Breast epithelium (tissue), 4 donors: Measurements from ENCODE around the gene NKD2. TPM values are rescaled to one million over a fixed set of nuclear protein-coding genes. Genes with fewer than 3 reads are reported as not detected.

ENCODE experiments used
- DNase-seq, 2 donors: peaks; one replicate each; pipeline ENCODE4 v3.0.0-alpha.2; 2019; ENCODE audit warnings: low spot score in 2 of 2
- H3K27ac ChIP-seq, 2 donors: fragments of 200-600 bp; sonication (generic) in 1 of 2; one replicate each; pipeline ENCODE4 v1.5.1; 2016 to 2019; ENCODE audit warnings: mild to moderate bottlenecking in 1 of 2
- H3K27me3 ChIP-seq, 2 donors: fragments of 200-600 bp; sonication (generic) in 1 of 2; one replicate each; pipeline versions ENCODE4 v1.5.1 to v1.6.0; 2017 to 2019; ENCODE audit warnings: control low read depth in 1 of 2, mild to moderate bottlenecking in 1 of 2
- H3K36me3 ChIP-seq: fragments of 200-600 bp; one replicate; pipeline ENCODE4 v1.5.1; 2019
- H3K4me1 ChIP-seq, 2 donors: fragments of 200-600 bp; sonication (generic); one replicate each; pipeline ENCODE4 v1.5.1; 2016 to 2019; ENCODE audit warnings: control low read depth in 1 of 2
- H3K4me3 ChIP-seq, 3 donors: fragments of 200-600 bp; sonication (generic); 1 replicate in 2 of 3; 2 replicates in 1 of 3; pipeline ENCODE4 v1.5.1; 2016 to 2019; ENCODE audit warnings: mild to moderate bottlenecking in 3 of 3, moderate library complexity in 2 of 3
- H3K9me3 ChIP-seq, 2 donors: fragments of 200-600 bp; sonication (generic) in 1 of 2; one replicate each; pipeline ENCODE4 v1.5.1; 2016 to 2019; ENCODE audit warnings: control low read depth in 1 of 2
- CTCF ChIP-seq, 3 donors: fragments of 450-650 bp; IDR thresholded peaks; one replicate each; pipeline ENCODE4 v1.5.1; 2016 to 2017; ENCODE audit warnings: antibody characterized with exemption in 3 of 3, mild to moderate bottlenecking in 3 of 3, moderate library complexity in 3 of 3
- POLR2A ChIP-seq: fragments of 450-650 bp; IDR thresholded peaks from one replicate; pipeline ENCODE4 v1.6.1; 2016; ENCODE audit warnings: antibody characterized with exemption, mild to moderate bottlenecking, moderate library complexity
- POLR2AphosphoS5 ChIP-seq, 3 donors: sonication (generic); formaldehyde crosslinking; IDR thresholded peaks; one replicate each; pipeline ENCODE4 v1.6.1; 2017; ENCODE audit warnings: antibody characterized with exemption in 3 of 3
- intact Hi-C: fragments of 100-400 bp; cut with DNase I; formaldehyde crosslinking; loops from one replicate; pipeline ENCODE4 v1.15.1; 2023; ENCODE audit warnings: low total_unique reads
- total RNA-seq, 3 donors: library from RNA; depleted of rRNA; stranded (reverse); fragments of >200 nt; gene quantifications; one replicate each; pipeline ENCODE4 v1.1.0, GENCODE V29; 2016

Gene NKD2
- total RNA-seq, 3 donors from 2014 or later = 5.9 to 16.7 TPM; not detected in 1

DNA sequence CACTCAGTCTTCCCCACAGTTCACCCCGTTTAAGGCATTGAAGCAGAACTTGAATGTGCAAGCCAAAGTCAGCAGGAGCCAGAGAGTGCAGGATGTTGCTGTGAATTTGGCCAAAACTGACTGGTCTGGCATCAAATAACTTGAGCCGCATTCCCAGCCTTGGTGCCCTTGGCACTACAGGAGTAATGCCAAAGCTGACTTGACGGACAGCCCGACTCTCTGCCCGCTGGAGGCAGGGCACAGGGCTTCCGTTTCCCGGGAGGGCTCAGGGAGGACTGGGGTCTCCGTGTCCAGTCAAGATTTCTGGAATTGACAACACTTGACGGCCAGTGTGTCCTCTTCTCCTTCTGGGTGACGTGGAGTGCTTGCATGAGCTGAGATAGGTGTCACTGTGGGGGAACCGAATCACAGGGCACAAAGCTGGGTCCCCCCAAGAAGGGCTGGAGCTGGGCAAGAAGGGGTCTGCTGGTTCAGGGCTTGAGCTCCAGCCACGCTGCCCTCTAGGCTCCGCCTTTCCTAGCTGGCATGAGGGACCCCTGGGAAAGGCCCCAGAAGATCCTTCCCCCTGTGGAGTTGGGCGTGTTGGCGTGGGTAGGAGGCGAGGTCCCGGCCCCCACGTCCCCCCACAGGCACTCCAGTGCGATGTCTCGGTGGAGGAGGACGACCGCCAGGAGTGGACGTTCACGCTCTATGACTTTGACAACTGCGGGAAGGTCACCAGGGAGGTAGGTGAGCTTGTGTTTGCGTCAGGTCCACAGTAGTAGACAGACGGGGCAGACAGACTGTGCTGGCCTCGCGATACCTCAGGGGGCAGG, 25.2 kb downstream of the NKD2 start:
- Histone ChIP-seq H3K4me3 (no peak overlapping the region), H3K27me3 (no peaks in the 10 kb centered on the region), H3K36me3 (no peaks in the 10 kb centered on the region), H3K9me3 (no peaks in the 10 kb centered on the region), H3K4me1 (no peaks in the 10 kb centered on the region), H3K27ac (no peak overlapping the region)
- TF ChIP-seq POLR2AphosphoS5 (IDR thresholded peaks at IDR 0.05) = no peak
- TF ChIP-seq POLR2A = no peak
- no peak for TF ChIP-seq CTCF (IDR thresholded peaks at IDR 0.05)
- intact Hi-C loops = no loop called here
- DNase-seq = no peak

- Histone ChIP-seq H3K36me3 (no peaks in the 10 kb centered on the region), H3K27ac (no peak overlapping the region), H3K4me1 (no peaks in the 10 kb centered on the region), H3K9me3 (no peaks in the 10 kb centered on the region), H3K27me3 (no peaks in the 10 kb centered on the region), H3K4me3 (no peak overlapping the region)
- no peak for DNase-seq
- intact Hi-C loops = no loop called here
- TF ChIP-seq POLR2AphosphoS5 (IDR thresholded peaks at IDR 0.05) = no peak
- TF ChIP-seq POLR2A = no peak
- TF ChIP-seq CTCF (IDR thresholded peaks at IDR 0.05) = no peak
Measured at GRCh38 chr5:1034421-1034905, 25.9 kb downstream of the NKD2 start.

GRCh38 chr5:1034986-1035385, 26.4 kb downstream of the NKD2 start:
- H3K27ac ChIP-seq = no peak overlapping the region
- no peaks in the 10 kb centered on the region for H3K4me1 ChIP-seq
- no peak overlapping the region for H3K4me3 ChIP-seq
- TF ChIP-seq POLR2A (no peak), CTCF (IDR thresholded peaks at IDR 0.05) (no peak), POLR2AphosphoS5 (IDR thresholded peaks at IDR 0.05) (no peak)
- DNase-seq = no peak
- intact Hi-C loops = no loop called here
- H3K9me3 ChIP-seq = no peaks in the 10 kb centered on the region
- no peaks in the 10 kb centered on the region for H3K36me3 ChIP-seq
- no peaks in the 10 kb centered on the region for H3K27me3 ChIP-seq

GRCh38 chr5:1035421-1036405, 27.1 kb downstream of the NKD2 start:
- Histone ChIP-seq H3K27ac (no peak overlapping the region), H3K9me3 (no peaks in the 10 kb centered on the region), H3K4me3 (no peak overlapping the region), H3K36me3 (no peaks in the 10 kb centered on the region), H3K27me3 (no peaks in the 10 kb centered on the region), H3K4me1 (no peaks in the 10 kb centered on the region)
- no peak for TF ChIP-seq CTCF (IDR thresholded peaks at IDR 0.05)
- no peak for TF ChIP-seq POLR2AphosphoS5 (IDR thresholded peaks at IDR 0.05)
- TF ChIP-seq POLR2A = no peak
- intact Hi-C loops = no loop called here
- no peak for DNase-seq
